NB4 (cell line): Measurements from ENCODE around the gene COL4A2.

Experiments
- DNase-seq: peaks from one replicate; pipeline ENCODE4 v3.0.0; 2010; ENCODE audit warnings: low read depth
- H3K4me3 ChIP-seq: one replicate; pipeline ENCODE4 v1.5.1; 2011; ENCODE audit warnings: mild to moderate bottlenecking, low read depth, low read length, moderate library complexity
- CTCF ChIP-seq: IDR thresholded peaks from one replicate; pipeline ENCODE4 v1.5.1; 2012; ENCODE audit warnings: low read depth, low read length
- MAX ChIP-seq: IDR thresholded peaks from 2 replicates; pipeline ENCODE4 v1.6.1; 2011; ENCODE audit warnings: low read depth, low read length
- MYC ChIP-seq: IDR thresholded peaks from 2 replicates; pipeline ENCODE4 v1.6.1; 2011; ENCODE audit warnings: low read depth, low read length
- POLR2A ChIP-seq: IDR thresholded peaks from 2 replicates; pipeline ENCODE4 v1.6.1; 2011; ENCODE audit warnings: mild to moderate bottlenecking; ENCODE audit not compliant: insufficient read length; ENCODE audit errors: extremely low read depth

Gene COL4A2

DNA sequence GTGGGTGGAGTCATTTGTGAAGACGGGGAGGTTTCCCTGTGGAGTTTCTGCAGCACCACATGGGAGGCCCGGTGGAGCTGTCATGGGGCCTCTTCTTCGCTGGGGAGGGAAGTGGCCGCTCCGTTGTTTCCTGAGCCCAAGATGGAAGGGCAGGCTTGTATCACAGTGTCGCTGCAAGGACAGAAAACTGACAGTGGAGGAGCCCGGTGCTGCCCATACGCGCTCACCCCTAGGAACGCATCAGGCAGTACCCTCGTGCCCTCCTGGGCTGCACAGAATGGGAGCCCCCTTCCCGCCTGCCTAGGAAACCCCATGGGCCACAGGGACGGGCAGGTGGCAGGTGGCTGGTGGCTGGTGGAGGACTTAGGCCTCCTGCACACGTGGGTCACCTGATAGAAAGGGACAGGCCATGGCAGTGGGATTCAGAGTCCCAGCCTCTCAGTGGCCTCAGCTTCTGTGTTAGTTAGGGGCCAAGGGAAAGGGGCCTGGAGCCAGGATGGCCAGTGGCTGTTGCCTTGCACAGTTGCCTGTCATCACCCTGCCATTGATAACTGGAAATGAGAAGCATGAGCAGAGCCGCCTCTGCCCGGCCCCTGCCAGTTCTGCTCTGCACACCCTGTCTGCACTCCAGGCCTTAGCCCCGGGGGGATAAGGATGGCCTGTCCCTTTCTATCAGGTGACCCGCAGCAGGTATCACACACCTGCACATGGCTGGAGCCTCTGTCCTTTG lies 7.6 kb downstream of the COL4A2 start:
- H3K4me3 ChIP-seq, result no peak overlapping the region
- TF ChIP-seq CTCF (no peak), MYC (no peak), POLR2A (no peak), MAX (no peak)
- DNase-seq, result no peak

GRCh38 chr13:110316196-110316595 lies 9.1 kb downstream of the COL4A2 start:
- no peak overlapping the region for H3K4me3 ChIP-seq

GRCh38 chr13:110317093-110317492 lies 10.0 kb downstream of the COL4A2 start:
- H3K4me3 ChIP-seq, result no peak overlapping the region
- TF ChIP-seq MYC (no peak), CTCF (no peak), MAX (no peak), POLR2A (no peak)
- DNase-seq, result no peak

More at GRCh38 chr13:110316196-110316595, 9.1 kb downstream of the COL4A2 start:
- DNase-seq, result no peak
- TF ChIP-seq POLR2A (no peak), MAX (no peak), CTCF (no peak), MYC (no peak)

- no peak for DNase-seq
- TF ChIP-seq MYC, result no peak
- no peak for TF ChIP-seq MAX
- no peak for TF ChIP-seq POLR2A
- no peak for TF ChIP-seq CTCF
- no peak overlapping the region for H3K4me3 ChIP-seq
These were observed 10.6 kb downstream of the COL4A2 start for GRCh38 chr13:110317496-110318195.

DNA sequence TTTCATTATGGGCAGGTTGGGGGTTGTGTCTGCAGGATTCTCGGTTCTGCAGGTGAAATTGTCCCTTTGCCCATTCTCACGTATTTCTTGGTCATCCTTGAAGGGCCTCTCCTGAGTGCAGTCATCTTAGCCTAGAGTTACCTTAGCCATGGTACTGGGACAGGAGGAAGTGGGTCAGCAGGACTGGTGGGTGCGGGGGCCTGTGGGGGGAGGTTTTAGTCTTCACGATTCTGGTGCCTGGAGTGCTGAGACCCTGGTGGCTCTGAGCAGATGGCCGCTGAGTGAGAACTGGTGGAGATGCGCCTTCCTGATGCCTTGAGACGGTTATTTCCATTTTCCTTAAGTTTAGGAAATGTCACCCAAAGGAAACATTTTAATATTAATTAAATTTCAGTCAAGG lies 11.8 kb downstream of the COL4A2 start:
- no peak for DNase-seq
- TF ChIP-seq MAX (no peak), MYC (no peak), CTCF (no peak), POLR2A (no peak)
- no peak overlapping the region for H3K4me3 ChIP-seq
